ENCODE measurements around the gene AGXT2.

AGXT2 gene

GRCh38 chr5:34957857-34958690 is 89.7 kb downstream of the AGXT2 start:
- no peak overlapping the region for H3K27ac ChIP-seq (ENCODE audit: low read length)
- DNase-seq (peak; percentile 17), ATAC-seq (ENCODE audit: insufficient read depth, low read depth) (peak; percentile 66; the same call in 1 of the 3 replicates)
- no peaks in the 10 kb centered on the region for H3K79me2 ChIP-seq (ENCODE audit: insufficient read depth, low read length)
- H4K20me1 ChIP-seq (ENCODE audit: insufficient read depth, low read length), result no peaks in the 10 kb centered on the region
- peaks cover 18% of the 10 kb centered on the region for H3K36me3 ChIP-seq (ENCODE audit: insufficient read depth, low read length)
- H3K4me2 ChIP-seq (ENCODE audit: insufficient read depth, low read length), result no peak overlapping the region
- TF ChIP-seq CTCF (IDR thresholded peaks at IDR 0.05; ENCODE audit: borderline replicate concordance, extremely low read depth, low read length, poor library complexity, severe bottlenecking) (peak; percentile 57), EZH2 (IDR thresholded peaks at IDR 0.05; ENCODE audit: borderline replicate concordance, low read depth, low read length, severe bottlenecking) (no peak)
- H3K4me1 ChIP-seq (ENCODE audit: insufficient read depth, low read length), result no peaks in the 10 kb centered on the region
- H3K9ac ChIP-seq (ENCODE audit: low read depth, low read length), result no peak overlapping the region
- no peaks in the 10 kb centered on the region for H3K27me3 ChIP-seq (ENCODE audit: insufficient read depth, low read length, poor library complexity)
- no peak overlapping the region for H2AFZ ChIP-seq (ENCODE audit: low read depth, low read length)
- no peaks in the 10 kb centered on the region for H3K9me3 ChIP-seq (ENCODE audit: insufficient read depth, low read length, severe bottlenecking)
- no peak overlapping the region for H3K4me3 ChIP-seq (ENCODE audit: low read depth in 1 of 2, low read length in 2 of 2)

- Histone ChIP-seq H3K4me2 (ENCODE audit: insufficient read depth, low read length) (no peak overlapping the region), H3K9ac (ENCODE audit: low read depth, low read length) (no peak overlapping the region), H3K27ac (ENCODE audit: low read length) (no peak overlapping the region), H3K36me3 (ENCODE audit: insufficient read depth, low read length) (peaks cover 22% of the 10 kb centered on the region), H4K20me1 (ENCODE audit: insufficient read depth, low read length) (no peaks in the 10 kb centered on the region), H3K27me3 (ENCODE audit: insufficient read depth, low read length, poor library complexity) (no peaks in the 10 kb centered on the region), H3K9me3 (ENCODE audit: insufficient read depth, low read length, severe bottlenecking) (no peaks in the 10 kb centered on the region), H2AFZ (ENCODE audit: low read depth, low read length) (no peak overlapping the region), H3K4me1 (ENCODE audit: insufficient read depth, low read length) (no peaks in the 10 kb centered on the region), H3K79me2 (ENCODE audit: insufficient read depth, low read length) (no peaks in the 10 kb centered on the region), H3K4me3 (ENCODE audit: low read depth in 1 of 2, low read length in 2 of 2) (no peak overlapping the region)
- DNase-seq (no peak), ATAC-seq (ENCODE audit: insufficient read depth, low read depth) (no peak)
- TF ChIP-seq CTCF (IDR thresholded peaks at IDR 0.05; ENCODE audit: borderline replicate concordance, extremely low read depth, low read length, poor library complexity, severe bottlenecking), result no peak
- TF ChIP-seq EZH2 (IDR thresholded peaks at IDR 0.05; ENCODE audit: borderline replicate concordance, low read depth, low read length, severe bottlenecking), result no peak
These were observed 90.4 kb downstream of the AGXT2 start for GRCh38 chr5:34957321-34957720.

Measured in DND-41 (cell line).